Endothelial cell (in vitro differentiated cells): ENCODE data around the gene ZNF253. TPM values are rescaled to one million over a fixed set of nuclear protein-coding genes. Genes with fewer than 3 reads are reported as not detected.
"Not testable (repeated sequence)": the region's sequence is repeated elsewhere in the genome, so short reads cannot be mapped to it uniquely, and the experiment has no call there.

Experiments
- DNase-seq: peaks from one replicate; pipeline ENCODE4 v3.0.0; 2021; ENCODE audit warnings: low spot score
- H3K27ac Mint-ChIP-seq: one replicate; pipeline ENCODE4 v1.8.0; 2021; ENCODE audit warnings: mixed read lengths, inconsistent platforms; ENCODE audit not compliant: unreplicated experiment
- H3K27me3 Mint-ChIP-seq: one replicate; pipeline ENCODE4 v1.8.0; 2021; ENCODE audit warnings: mild to moderate bottlenecking, moderate library complexity, mixed read lengths, inconsistent platforms; ENCODE audit not compliant: unreplicated experiment
- H3K36me3 Mint-ChIP-seq: one replicate; pipeline ENCODE4 v1.8.0; 2021; ENCODE audit warnings: mild to moderate bottlenecking, low read depth, mixed read lengths, inconsistent platforms; ENCODE audit not compliant: unreplicated experiment
- H3K4me1 Mint-ChIP-seq: one replicate; pipeline ENCODE4 v1.8.0; 2021; ENCODE audit warnings: mild to moderate bottlenecking, mixed read lengths, inconsistent platforms; ENCODE audit not compliant: unreplicated experiment
- H3K4me3 Mint-ChIP-seq: one replicate; pipeline ENCODE4 v1.8.0; 2021; ENCODE audit warnings: mild to moderate bottlenecking, mixed read lengths, inconsistent platforms; ENCODE audit not compliant: unreplicated experiment
- H3K9me3 Mint-ChIP-seq: one replicate; pipeline ENCODE4 v1.8.0; 2021; ENCODE audit warnings: mixed read lengths, inconsistent platforms; ENCODE audit not compliant: unreplicated experiment
- CTCF ChIP-seq: fragments of 200-600 bp; sonication (generic); IDR thresholded peaks from one replicate; pipeline ENCODE4 v1.5.0; 2021; ENCODE audit warnings: antibody characterized with exemption; ENCODE audit not compliant: unreplicated experiment
- total RNA-seq: library from RNA; stranded (reverse); fragmentation: NEBNext Ultra II Directional; extraction: Animal tissue kit (Norgen Biotek cat#: 25700); gene quantifications from one replicate; pipeline ENCODE4 v1.2.1, GENCODE V29; 2021; ENCODE audit not compliant: unreplicated experiment

Gene ZNF253
- total RNA-seq, 1 donor from 2014 or later, result 23.3 TPM

- peaks cover 59% of the 10 kb centered on the region for H3K36me3 Mint-ChIP-seq
- H3K27ac Mint-ChIP-seq, result no peak overlapping the region
- no peak for DNase-seq
- no peaks in the 10 kb centered on the region for H3K27me3 Mint-ChIP-seq
- peaks cover 8% of the 10 kb centered on the region for H3K9me3 Mint-ChIP-seq
- H3K4me1 Mint-ChIP-seq, result no peaks in the 10 kb centered on the region
- no peak for TF ChIP-seq CTCF
- H3K4me3 Mint-ChIP-seq, result no peak overlapping the region
Measured at GRCh38 chr19:19884583-19884982, 18.9 kb downstream of the ZNF253 start.

GRCh38 chr19:19892055-19892941, 26.6 kb downstream of the ZNF253 start:
- H3K9me3 Mint-ChIP-seq, result peaks cover 51% of the 10 kb centered on the region
- peak overlapping the region; percentile 86 for H3K4me3 Mint-ChIP-seq
- H3K36me3 Mint-ChIP-seq, result peaks cover 73% of the 10 kb centered on the region
- not testable (repeated sequence) for DNase-seq, H3K27me3 Mint-ChIP-seq, H3K27ac Mint-ChIP-seq, H3K4me1 Mint-ChIP-seq

GRCh38 chr19:19900139-19900728, 34.6 kb downstream of the ZNF253 start:
- Mint-ChIP-seq H3K27me3 (peaks cover 15% of the 10 kb centered on the region), H3K36me3 (peaks cover 43% of the 10 kb centered on the region), H3K4me3 (peak overlapping the region; percentile 97), H3K9me3 (peaks cover 25% of the 10 kb centered on the region), H3K4me1 (peaks cover 25% of the 10 kb centered on the region), H3K27ac (peak overlapping the region; percentile 99)
- TF ChIP-seq CTCF, result no peak
- peak; percentile 13 for DNase-seq

- H3K27me3 Mint-ChIP-seq, result peaks cover 15% of the 10 kb centered on the region
- peak; percentile 93 for DNase-seq
- peaks cover 18% of the 10 kb centered on the region for H3K9me3 Mint-ChIP-seq
- peak within 1 kb of the TSS; percentile 99 for H3K27ac Mint-ChIP-seq
- peak within 1 kb of the TSS; percentile 97 for H3K4me3 Mint-ChIP-seq
- H3K36me3 Mint-ChIP-seq, result peaks cover 42% of the 10 kb centered on the region
- TF ChIP-seq CTCF, result no peak
- peaks cover 30% of the 10 kb centered on the region for H3K4me1 Mint-ChIP-seq
Measured at GRCh38 chr19:19900729-19901444, 35.2 kb downstream of the ZNF253 start, which contains the start of gene ZNF93. ZNF93 (plus strand) TSS chr19:19900946; CDS start chr19:19901089, 143 bp downstream.

DNA sequence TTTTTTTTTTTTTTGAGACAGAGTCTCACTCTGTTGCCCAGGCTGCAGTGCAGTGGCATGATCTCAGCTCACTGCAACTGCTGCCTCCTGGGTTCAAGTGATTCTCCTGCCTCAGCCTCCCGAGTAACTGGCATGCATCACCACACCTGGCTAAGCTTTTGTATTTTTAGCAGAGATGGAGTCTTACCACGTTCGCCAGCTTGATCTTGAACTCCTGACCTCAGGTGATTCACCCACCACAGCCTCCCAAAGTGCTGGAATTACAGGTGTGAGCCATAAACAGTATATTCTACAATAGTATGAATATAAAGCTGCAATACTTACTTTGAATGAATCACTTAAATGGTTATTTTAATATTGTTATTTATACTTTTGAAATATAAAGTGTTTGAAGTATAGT, 41.9 kb downstream of the ZNF253 start:
- H3K36me3 Mint-ChIP-seq, result peaks cover 28% of the 10 kb centered on the region
- H3K27me3 Mint-ChIP-seq, H3K9me3 Mint-ChIP-seq: not testable (repeated sequence)

More for the DNA sequence above, 41.9 kb downstream of the ZNF253 start:
- not testable (repeated sequence) for DNase-seq, H3K4me3 Mint-ChIP-seq, H3K27ac Mint-ChIP-seq
- peaks cover 29% of the 10 kb centered on the region for H3K4me1 Mint-ChIP-seq
